ENCODE measurements around the gene PDE8B.
A peak's percentile ranks its signal among the peaks of the same experiment; 100 is the strongest.

Gene PDE8B

GRCh38 chr5:77326986-77327734, 116.7 kb downstream of the PDE8B start:
- no peak for DNase-seq

- DNase-seq = no peak
These were observed 118.6 kb downstream of the PDE8B start for GRCh38 chr5:77328930-77329647.

- no peak for DNase-seq
These were observed 119.4 kb downstream of the PDE8B start for GRCh38 chr5:77329664-77330430.

- DNase-seq = no peak
These were observed 122.6 kb downstream of the PDE8B start for GRCh38 chr5:77333036-77333435.

- DNase-seq = no peak
These were observed 123.1 kb downstream of the PDE8B start for GRCh38 chr5:77333451-77334123.

- no peak for DNase-seq
These were observed 126.8 kb downstream of the PDE8B start for GRCh38 chr5:77337246-77337645.

- DNase-seq = no peak
These were observed 127.2 kb downstream of the PDE8B start for GRCh38 chr5:77337686-77338085.

- DNase-seq = no peak
These were observed 128.9 kb downstream of the PDE8B start for GRCh38 chr5:77339337-77339890.

GRCh38 chr5:77343165-77343564, 132.7 kb downstream of the PDE8B start:
- DNase-seq = no peak

GRCh38 chr5:77347435-77348098, 137.1 kb downstream of the PDE8B start:
- no peak for DNase-seq

GRCh38 chr5:77353251-77353650, 142.8 kb downstream of the PDE8B start:
- DNase-seq = no peak

- DNase-seq = no peak
These were observed 144.0 kb downstream of the PDE8B start for GRCh38 chr5:77354454-77354853.

- DNase-seq = no peak
These were observed 144.6 kb downstream of the PDE8B start for GRCh38 chr5:77355080-77355479.

GRCh38 chr5:77355751-77356150, 145.3 kb downstream of the PDE8B start:
- no peak for DNase-seq

GRCh38 chr5:77356740-77357139, 146.3 kb downstream of the PDE8B start:
- peak; percentile 53 for DNase-seq

- DNase-seq = peak; percentile 63
These were observed 148.1 kb downstream of the PDE8B start for GRCh38 chr5:77358255-77359205.

GRCh38 chr5:77359231-77359630, 148.8 kb downstream of the PDE8B start:
- no peak for DNase-seq

GRCh38 chr5:77360381-77360780, 149.9 kb downstream of the PDE8B start:
- peak; percentile 12 for DNase-seq

- DNase-seq = no peak
These were observed 150.5 kb downstream of the PDE8B start for GRCh38 chr5:77360973-77361372.

GRCh38 chr5:77366717-77367500, 156.4 kb downstream of the PDE8B start:
- no peak for DNase-seq

Measured in EL (cell line).